Measurements from ENCODE around the gene TMEM80.
"Not testable (repeated sequence)": the region's sequence is repeated elsewhere in the genome, so short reads cannot be mapped to it uniquely, and the experiment has no call there.

DNA sequence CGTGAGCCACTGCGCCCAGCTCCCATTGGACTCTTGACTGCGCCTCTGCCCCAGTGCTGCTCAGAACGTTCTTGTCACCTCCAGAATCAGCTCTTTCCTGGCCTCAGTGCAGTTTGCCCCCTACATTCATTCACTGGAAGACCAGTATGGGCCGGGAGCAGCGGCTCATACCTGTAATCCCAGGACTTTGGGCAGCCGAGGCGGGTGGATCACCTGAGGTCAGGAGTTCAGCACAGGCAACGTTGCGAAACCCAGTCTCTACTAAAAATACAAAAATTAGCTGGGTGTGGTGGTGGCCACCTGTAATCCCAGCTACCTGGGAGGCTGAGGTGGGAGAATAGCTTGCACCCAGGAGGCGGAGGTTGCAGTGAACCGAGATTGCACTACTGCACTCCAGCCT, 41.2 kb upstream of the TMEM80 start:
- TF ChIP-seq, protein P1, sequence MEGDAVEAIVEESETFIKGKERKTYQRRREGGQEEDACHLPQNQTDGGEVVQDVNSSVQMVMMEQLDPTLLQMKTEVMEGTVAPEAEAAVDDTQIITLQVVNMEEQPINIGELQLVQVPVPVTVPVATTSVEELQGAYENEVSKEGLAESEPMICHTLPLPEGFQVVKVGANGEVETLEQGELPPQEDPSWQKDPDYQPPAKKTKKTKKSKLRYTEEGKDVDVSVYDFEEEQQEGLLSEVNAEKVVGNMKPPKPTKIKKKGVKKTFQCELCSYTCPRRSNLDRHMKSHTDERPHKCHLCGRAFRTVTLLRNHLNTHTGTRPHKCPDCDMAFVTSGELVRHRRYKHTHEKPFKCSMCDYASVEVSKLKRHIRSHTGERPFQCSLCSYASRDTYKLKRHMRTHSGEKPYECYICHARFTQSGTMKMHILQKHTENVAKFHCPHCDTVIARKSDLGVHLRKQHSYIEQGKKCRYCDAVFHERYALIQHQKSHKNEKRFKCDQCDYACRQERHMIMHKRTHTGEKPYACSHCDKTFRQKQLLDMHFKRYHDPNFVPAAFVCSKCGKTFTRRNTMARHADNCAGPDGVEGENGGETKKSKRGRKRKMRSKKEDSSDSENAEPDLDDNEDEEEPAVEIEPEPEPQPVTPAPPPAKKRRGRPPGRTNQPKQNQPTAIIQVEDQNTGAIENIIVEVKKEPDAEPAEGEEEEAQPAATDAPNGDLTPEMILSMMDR (IDR thresholded peaks at IDR 0.05): not testable (repeated sequence)
- TF ChIP-seq EP300 (IDR thresholded peaks at IDR 0.05; ENCODE audit: low read depth); POLR2A (IDR thresholded peaks at IDR 0.05): not testable (repeated sequence)
